ENCODE data around the gene SPPL3.

Gene SPPL3

GRCh38 chr12:120739031-120739762, 165.0 kb downstream of the SPPL3 start:
- Histone ChIP-seq H3K27ac (replicated peaks) (no peak overlapping the region), H3K4me3 (replicated peaks; ENCODE audit: insufficient read depth, low read length) (no peak overlapping the region), H3K27me3 (ENCODE audit: insufficient read depth, poor library complexity, severe bottlenecking) (no peaks in the 10 kb centered on the region)
- DNase-seq (ENCODE audit: low read depth in 1 of 2, low spot score in 1 of 2): no peak
- TF ChIP-seq CTCF (IDR thresholded peaks at IDR 0.05; ENCODE audit: insufficient read depth, low read length) (no peak), SPI1 (IDR thresholded peaks at IDR 0.05; ENCODE audit: borderline replicate concordance, low read depth) (no peak), POLR2AphosphoS5 (IDR thresholded peaks at IDR 0.05; ENCODE audit: low read depth) (no peak), REST (IDR thresholded peaks at IDR 0.05; ENCODE audit: insufficient replicate concordance, low read depth) (no peak), GABPA (IDR thresholded peaks at IDR 0.05; ENCODE audit: low read depth) (no peak)

GRCh38 chr12:120738252-120739030, 165.7 kb downstream of the SPPL3 start:
- Histone ChIP-seq H3K4me3 (replicated peaks; ENCODE audit: insufficient read depth, low read length) (no peak overlapping the region), H3K27me3 (ENCODE audit: insufficient read depth, poor library complexity, severe bottlenecking) (no peaks in the 10 kb centered on the region), H3K27ac (replicated peaks) (no peak overlapping the region)
- no peak for DNase-seq (ENCODE audit: low read depth in 1 of 2, low spot score in 1 of 2)
- TF ChIP-seq SPI1 (IDR thresholded peaks at IDR 0.05; ENCODE audit: borderline replicate concordance, low read depth) (no peak), REST (IDR thresholded peaks at IDR 0.05; ENCODE audit: insufficient replicate concordance, low read depth) (no peak), POLR2AphosphoS5 (IDR thresholded peaks at IDR 0.05; ENCODE audit: low read depth) (no peak), GABPA (IDR thresholded peaks at IDR 0.05; ENCODE audit: low read depth) (no peak), CTCF (IDR thresholded peaks at IDR 0.05; ENCODE audit: insufficient read depth, low read length) (no peak)

GRCh38 chr12:120737557-120738251, 166.5 kb downstream of the SPPL3 start:
- Histone ChIP-seq H3K27me3 (ENCODE audit: insufficient read depth, poor library complexity, severe bottlenecking) (no peaks in the 10 kb centered on the region), H3K4me3 (replicated peaks; ENCODE audit: insufficient read depth, low read length) (no peak overlapping the region), H3K27ac (replicated peaks) (no peak overlapping the region)
- TF ChIP-seq SPI1 (IDR thresholded peaks at IDR 0.05; ENCODE audit: borderline replicate concordance, low read depth) (no peak), GABPA (IDR thresholded peaks at IDR 0.05; ENCODE audit: low read depth) (no peak), REST (IDR thresholded peaks at IDR 0.05; ENCODE audit: insufficient replicate concordance, low read depth) (no peak), CTCF (IDR thresholded peaks at IDR 0.05; ENCODE audit: insufficient read depth, low read length) (no peak), POLR2AphosphoS5 (IDR thresholded peaks at IDR 0.05; ENCODE audit: low read depth) (no peak)
- no peak for DNase-seq (ENCODE audit: low read depth in 1 of 2, low spot score in 1 of 2)

Measured in HL-60 (cell line).